ENCODE measurements around the gene TMEM123.

TMEM123 gene

GRCh38 chr11:102405501-102405900 is 47.1 kb downstream of the TMEM123 start:
- DNase-seq (ENCODE audit: low spot score), result no peak
- TF ChIP-seq CTCF (IDR thresholded peaks at IDR 0.05), result no peak
- H3K4me3 ChIP-seq, result no peak overlapping the region
- no peak overlapping the region for H3K27ac ChIP-seq

- TF ChIP-seq CTCF (IDR thresholded peaks at IDR 0.05), result no peak
- no peak overlapping the region for H3K27ac ChIP-seq
- H3K4me3 ChIP-seq, result no peak overlapping the region
- no peak for DNase-seq (ENCODE audit: low spot score)
Observed at GRCh38 chr11:102402548-102402947, 50.0 kb downstream of the TMEM123 start.

- H3K27ac ChIP-seq, result no peak overlapping the region
- no peak for TF ChIP-seq CTCF (IDR thresholded peaks at IDR 0.05)
- no peak overlapping the region for H3K4me3 ChIP-seq
- no peak for DNase-seq (ENCODE audit: low spot score)
Observed at GRCh38 chr11:102401905-102402304, 50.7 kb downstream of the TMEM123 start.

GRCh38 chr11:102400603-102401002 is 52.0 kb downstream of the TMEM123 start:
- Histone ChIP-seq H3K4me3 (no peak overlapping the region), H3K27ac (no peak overlapping the region)
- TF ChIP-seq CTCF (IDR thresholded peaks at IDR 0.05), result no peak
- DNase-seq (ENCODE audit: low spot score), result no peak

- Histone ChIP-seq H3K4me3 (no peak overlapping the region), H3K27ac (no peak overlapping the region)
- no peak for DNase-seq (ENCODE audit: low spot score)
- TF ChIP-seq CTCF (IDR thresholded peaks at IDR 0.05), result no peak
Observed at GRCh38 chr11:102399189-102399588, 53.4 kb downstream of the TMEM123 start.

GRCh38 chr11:102398297-102398696 is 54.3 kb downstream of the TMEM123 start:
- DNase-seq (ENCODE audit: low spot score), result no peak
- no peak for TF ChIP-seq CTCF (IDR thresholded peaks at IDR 0.05)
- no peak overlapping the region for H3K4me3 ChIP-seq
- no peak overlapping the region for H3K27ac ChIP-seq

GRCh38 chr11:102396708-102397563 is 55.6 kb downstream of the TMEM123 start:
- Histone ChIP-seq H3K4me3 (no peak overlapping the region), H3K27ac (no peak overlapping the region)
- no peak for DNase-seq (ENCODE audit: low spot score)
- TF ChIP-seq CTCF (IDR thresholded peaks at IDR 0.05), result no peak

Measured in coronary artery (tissue), 2 donors.